ENCODE measurements around the gene ZNRF3.

The ZNRF3 gene

DNA sequence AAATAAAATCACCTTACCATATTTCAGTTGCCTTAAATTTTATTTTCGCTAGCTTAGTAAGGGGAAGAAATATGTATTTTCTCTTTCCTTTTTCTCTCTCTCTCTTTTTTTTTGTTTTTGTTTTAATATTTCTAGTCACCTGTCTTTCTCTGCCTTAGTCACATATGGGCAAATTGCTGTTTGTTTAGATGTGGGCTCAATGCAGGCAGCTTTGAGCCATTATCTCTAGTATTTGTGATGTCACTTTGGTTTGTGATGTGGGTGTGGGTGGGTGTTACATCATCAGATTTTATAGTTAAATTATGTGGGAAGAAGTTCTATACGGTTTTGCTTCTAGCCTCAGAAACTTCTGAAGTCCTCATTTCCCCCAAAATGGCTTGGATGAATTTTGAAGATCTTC lies 178.4 kb downstream of the ZNRF3 start, which contains the start of gene C22orf31:
TSS of gene C22orf31 (minus strand) at position 59 of the 400 bp plus-strand sequence. CDS start at position 20, 39 bp downstream.
- TF ChIP-seq, protein P1, sequence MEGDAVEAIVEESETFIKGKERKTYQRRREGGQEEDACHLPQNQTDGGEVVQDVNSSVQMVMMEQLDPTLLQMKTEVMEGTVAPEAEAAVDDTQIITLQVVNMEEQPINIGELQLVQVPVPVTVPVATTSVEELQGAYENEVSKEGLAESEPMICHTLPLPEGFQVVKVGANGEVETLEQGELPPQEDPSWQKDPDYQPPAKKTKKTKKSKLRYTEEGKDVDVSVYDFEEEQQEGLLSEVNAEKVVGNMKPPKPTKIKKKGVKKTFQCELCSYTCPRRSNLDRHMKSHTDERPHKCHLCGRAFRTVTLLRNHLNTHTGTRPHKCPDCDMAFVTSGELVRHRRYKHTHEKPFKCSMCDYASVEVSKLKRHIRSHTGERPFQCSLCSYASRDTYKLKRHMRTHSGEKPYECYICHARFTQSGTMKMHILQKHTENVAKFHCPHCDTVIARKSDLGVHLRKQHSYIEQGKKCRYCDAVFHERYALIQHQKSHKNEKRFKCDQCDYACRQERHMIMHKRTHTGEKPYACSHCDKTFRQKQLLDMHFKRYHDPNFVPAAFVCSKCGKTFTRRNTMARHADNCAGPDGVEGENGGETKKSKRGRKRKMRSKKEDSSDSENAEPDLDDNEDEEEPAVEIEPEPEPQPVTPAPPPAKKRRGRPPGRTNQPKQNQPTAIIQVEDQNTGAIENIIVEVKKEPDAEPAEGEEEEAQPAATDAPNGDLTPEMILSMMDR (IDR thresholded peaks at IDR 0.05): no peak

DNA sequence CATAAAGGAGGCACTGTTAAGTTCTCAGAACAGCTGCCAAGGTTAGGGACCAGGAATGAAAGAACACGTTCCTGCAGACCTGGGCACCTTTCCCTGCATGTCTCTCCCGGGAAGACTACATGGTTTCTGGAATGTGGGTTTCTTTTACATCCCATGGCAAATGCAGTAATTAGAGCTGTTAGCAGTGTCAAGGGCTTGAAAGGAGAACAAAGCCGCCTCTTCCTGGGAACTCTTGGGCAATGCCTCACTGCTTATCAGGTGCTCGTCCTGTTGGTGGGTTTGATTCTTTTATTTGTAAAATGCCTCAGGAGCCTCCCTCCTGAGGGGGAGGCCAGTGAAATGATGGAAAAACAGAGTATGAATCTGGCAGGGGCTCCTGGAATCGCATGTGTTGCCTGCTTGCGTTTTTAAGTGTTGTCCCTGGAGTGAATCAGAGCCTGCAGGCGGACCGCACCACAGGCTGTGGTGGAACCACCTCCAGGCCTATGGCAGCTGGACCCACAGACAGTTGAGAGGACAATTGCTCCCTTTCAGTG lies 179.0 kb downstream of the ZNRF3 start:
- TF ChIP-seq, protein P1 (IDR thresholded peaks at IDR 0.05): no peak

DNA sequence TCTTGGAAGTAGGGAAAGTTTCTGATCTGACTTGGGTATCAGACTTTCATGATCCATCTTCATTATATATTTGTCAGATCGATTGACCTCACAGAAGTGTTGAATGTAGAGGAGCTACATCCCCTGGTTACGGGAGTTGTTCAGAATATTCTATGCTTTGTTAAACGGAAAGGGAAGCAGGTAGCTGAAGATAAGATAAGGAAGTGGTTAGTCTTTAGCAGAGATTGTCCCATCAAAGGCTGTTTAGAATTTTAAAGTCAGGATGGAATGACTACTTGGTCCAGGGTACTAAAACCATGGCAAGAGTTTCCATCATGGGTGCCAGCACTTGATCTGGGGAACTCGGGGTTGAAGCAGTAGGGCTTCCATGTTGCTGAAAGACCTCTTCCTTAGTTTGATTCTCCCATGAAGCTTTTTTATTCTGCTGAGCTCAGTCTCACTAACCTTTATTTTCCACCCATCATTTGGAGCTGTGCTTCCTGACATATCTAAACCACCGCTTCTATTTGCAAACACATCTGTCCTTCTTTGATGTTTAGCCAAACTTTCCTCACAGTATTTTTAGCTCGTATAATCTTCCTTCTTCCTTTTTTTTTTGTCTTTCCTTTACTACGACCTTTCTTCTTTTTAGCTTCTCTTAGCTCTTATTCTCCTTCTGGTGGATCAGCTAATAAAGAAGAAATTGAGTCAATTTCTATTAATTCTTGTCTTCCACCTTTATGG lies 182.3 kb downstream of the ZNRF3 start:
- TF ChIP-seq, protein P1 (IDR thresholded peaks at IDR 0.05): no peak

DNA sequence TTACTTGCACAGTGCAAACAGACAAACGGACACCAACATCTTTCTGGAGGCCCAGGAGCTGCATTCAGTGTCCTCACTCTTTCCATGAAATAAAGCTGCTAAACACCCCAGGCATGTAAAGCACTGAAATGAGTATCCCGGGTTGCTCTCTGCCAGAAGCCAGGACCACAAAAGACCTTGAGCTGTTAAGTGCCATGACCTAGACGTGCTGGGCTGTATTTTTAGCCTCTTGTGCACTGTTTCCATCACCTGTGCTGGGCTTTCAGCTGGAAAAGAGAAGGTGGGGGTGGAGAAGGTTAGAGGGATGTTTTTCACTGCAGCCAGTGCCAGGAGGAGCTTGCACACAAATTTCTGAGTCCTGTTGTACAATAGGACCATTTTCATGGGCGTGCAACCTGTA lies 186.1 kb downstream of the ZNRF3 start:
- TF ChIP-seq, protein P1 (IDR thresholded peaks at IDR 0.05): no peak

DNA sequence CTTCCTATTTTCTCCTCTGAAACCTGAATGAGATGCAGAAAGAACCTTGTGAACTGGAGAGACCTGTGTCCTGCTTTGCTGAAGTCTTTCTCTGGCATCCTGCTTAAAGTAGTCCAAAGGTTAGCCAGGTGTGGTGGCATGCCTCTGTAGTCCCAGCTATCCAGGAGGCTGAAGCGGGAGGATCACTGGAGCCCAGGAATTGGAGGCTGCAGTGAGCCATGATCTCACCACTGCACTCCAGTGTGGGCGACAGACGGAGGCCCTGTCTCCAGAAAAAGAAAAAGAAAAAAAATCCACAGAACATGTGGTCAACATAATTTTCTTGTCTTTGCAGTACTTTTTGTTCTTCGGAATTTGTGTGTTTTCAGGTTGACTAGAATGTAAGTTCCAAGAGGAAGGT lies 187.1 kb downstream of the ZNRF3 start:
- TF ChIP-seq, protein P1 (IDR thresholded peaks at IDR 0.05): no peak

DNA sequence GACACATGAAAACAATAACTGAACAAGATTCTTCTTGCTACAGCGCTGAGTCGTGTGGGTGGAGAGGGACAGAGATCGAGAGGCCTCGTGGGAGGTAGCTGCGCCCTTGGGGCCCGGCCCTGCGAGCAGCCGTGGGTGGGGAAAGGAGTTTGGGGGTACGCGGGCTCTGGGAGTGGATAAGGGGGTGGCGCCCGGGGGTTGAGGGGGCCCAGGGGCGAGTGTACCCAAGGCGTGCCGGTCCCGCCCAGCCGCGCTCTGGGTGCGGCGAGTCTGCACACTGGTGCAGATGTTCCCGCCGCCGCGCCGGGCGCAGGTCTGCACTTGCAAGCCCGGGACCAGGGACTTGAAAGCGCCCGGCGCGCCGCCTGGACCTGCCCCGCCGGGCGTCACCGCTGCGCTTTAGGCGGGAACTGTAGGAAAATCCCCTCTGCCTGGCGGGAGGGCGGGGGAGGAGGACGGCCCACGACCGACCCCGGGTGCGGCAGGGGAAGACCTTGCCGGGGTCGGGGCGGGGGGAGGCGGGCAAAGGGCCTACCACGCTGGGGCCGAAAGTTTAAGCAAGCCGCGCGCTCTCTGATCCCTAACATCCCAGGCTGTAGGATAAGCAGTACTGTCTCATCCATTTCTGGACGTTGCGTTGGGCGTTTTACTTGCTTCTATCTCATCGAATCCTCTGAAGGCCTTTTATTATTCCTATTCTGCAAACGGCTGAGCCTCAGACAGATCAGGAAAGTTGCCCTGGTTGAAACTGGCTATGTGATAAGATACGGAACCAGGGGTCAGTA lies 188.1 kb downstream of the ZNRF3 start:
- TF ChIP-seq, protein P1 (IDR thresholded peaks at IDR 0.05): no peak

DNA sequence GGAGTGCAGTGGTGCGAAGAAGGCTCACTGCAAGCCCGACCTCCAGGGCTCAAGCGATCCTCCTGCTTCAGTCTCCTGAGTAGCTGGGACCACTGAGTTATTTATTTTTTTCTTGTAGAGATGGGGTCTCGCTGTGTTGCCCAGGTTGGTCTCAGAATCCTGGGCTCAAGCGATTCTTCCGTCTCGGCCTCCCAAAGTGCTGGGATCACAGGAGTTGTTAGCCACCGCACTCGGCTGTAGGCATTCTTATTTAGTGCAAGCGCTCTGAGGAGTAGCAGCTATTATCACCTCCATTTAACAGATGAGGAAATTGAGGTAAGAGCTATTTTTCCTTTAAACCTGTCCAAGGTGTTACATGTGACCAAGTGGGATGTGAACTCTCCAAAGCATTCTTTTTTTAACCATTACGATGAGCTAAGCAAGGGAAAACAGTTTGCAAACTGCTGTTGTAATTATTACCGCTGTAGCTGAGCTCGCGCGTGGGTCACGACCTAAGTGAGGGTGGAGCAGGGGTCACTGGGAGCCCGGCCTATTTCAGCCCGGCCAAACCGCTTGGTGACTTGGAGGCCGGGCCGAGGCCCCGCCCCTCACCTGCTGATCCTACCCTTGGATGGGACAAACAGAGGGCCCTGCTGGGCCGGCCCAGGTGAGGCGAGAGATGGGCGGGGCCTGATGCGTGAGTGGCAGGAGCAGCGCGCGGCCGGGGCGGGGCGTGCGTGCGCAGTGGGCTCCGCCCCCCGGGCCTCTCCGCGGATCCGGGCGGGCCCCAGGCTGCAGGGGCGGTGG lies 189.0 kb downstream of the ZNRF3 start:
- TF ChIP-seq, protein P1 (IDR thresholded peaks at IDR 0.05): no peak
